ENCODE measurements around the gene TFDP3. TPM values are rescaled to one million over a fixed set of nuclear protein-coding genes. Genes with fewer than 3 reads are reported as not detected.

The TFDP3 gene
- total RNA-seq, 3 donors from 2014 or later = not detected

GRCh38 chrX:133185938-133186337 is 32.2 kb downstream of the TFDP3 start:
- intact Hi-C loops (cut with DNase I, micrococcal nuclease) = no loop called here

GRCh38 chrX:133185119-133185518 is 33.0 kb downstream of the TFDP3 start:
- H3K4me3 ChIP-seq = no peak overlapping the region
- peak in 2 of 3 donors; percentile 7 to 25 for DNase-seq
- H3K4me1 ChIP-seq (ENCODE audit: low read depth) = no peaks in the 10 kb centered on the region
- no peak for TF ChIP-seq CTCF (IDR thresholded peaks at IDR 0.05)
- no peaks in the 10 kb centered on the region for H3K36me3 ChIP-seq (ENCODE audit: low read depth)
- no peaks in the 10 kb centered on the region for H3K9me3 ChIP-seq
- intact Hi-C loops (cut with DNase I, micrococcal nuclease) = no loop called here
- ATAC-seq = no peak

More at GRCh38 chrX:133185938-133186337, 32.2 kb downstream of the TFDP3 start:
- H3K4me3 ChIP-seq = no peak overlapping the region
- DNase-seq (peak in 1 of 3 donors; percentile 53), ATAC-seq (peak; percentile 96)
- no peaks in the 10 kb centered on the region for H3K4me1 ChIP-seq (ENCODE audit: low read depth)
- H3K36me3 ChIP-seq (ENCODE audit: low read depth) = no peaks in the 10 kb centered on the region
- no peak for TF ChIP-seq CTCF (IDR thresholded peaks at IDR 0.05)
- no peaks in the 10 kb centered on the region for H3K9me3 ChIP-seq

- TF ChIP-seq CTCF (IDR thresholded peaks at IDR 0.05) = no peak
- intact Hi-C loops (cut with DNase I, micrococcal nuclease) = no loop called here
- no peak overlapping the region for H3K4me3 ChIP-seq
- H3K9me3 ChIP-seq = no peaks in the 10 kb centered on the region
- no peak for DNase-seq
- no peaks in the 10 kb centered on the region for H3K36me3 ChIP-seq (ENCODE audit: low read depth)
- no peaks in the 10 kb centered on the region for H3K4me1 ChIP-seq (ENCODE audit: low read depth)
- ATAC-seq = no peak
Measured at GRCh38 chrX:133183806-133184205, 34.3 kb downstream of the TFDP3 start.

- DNase-seq = no peak
- no peak for TF ChIP-seq CTCF (IDR thresholded peaks at IDR 0.05)
- no peak overlapping the region for H3K4me3 ChIP-seq
- intact Hi-C loops (cut with DNase I, micrococcal nuclease) = loop anchor here in 1 of 2 donors (10.0 kb wide), 1 partner anchor 135 kb away; no protein-coding TSS in a partner anchor
- no peaks in the 10 kb centered on the region for H3K9me3 ChIP-seq
- no peak for ATAC-seq
- no peaks in the 10 kb centered on the region for H3K4me1 ChIP-seq (ENCODE audit: low read depth)
- no peaks in the 10 kb centered on the region for H3K36me3 ChIP-seq (ENCODE audit: low read depth)
Measured at GRCh38 chrX:133179500-133179899, 38.7 kb downstream of the TFDP3 start.

GRCh38 chrX:133177202-133177601 is 41.0 kb downstream of the TFDP3 start:
- no peak overlapping the region for H3K4me3 ChIP-seq
- ATAC-seq = no peak
- no peak for TF ChIP-seq CTCF (IDR thresholded peaks at IDR 0.05)
- H3K4me1 ChIP-seq (ENCODE audit: low read depth) = no peaks in the 10 kb centered on the region
- no peaks in the 10 kb centered on the region for H3K36me3 ChIP-seq (ENCODE audit: low read depth)
- H3K9me3 ChIP-seq = no peaks in the 10 kb centered on the region
- intact Hi-C loops (cut with DNase I, micrococcal nuclease) = loop anchor here in 1 of 2 donors (10.0 kb wide), 1 partner anchor 132 kb away; no protein-coding TSS in a partner anchor
- DNase-seq = no peak

GRCh38 chrX:133175605-133176004 is 42.5 kb downstream of the TFDP3 start:
- Histone ChIP-seq H3K36me3 (ENCODE audit: low read depth) (no peaks in the 10 kb centered on the region), H3K4me1 (ENCODE audit: low read depth) (no peaks in the 10 kb centered on the region), H3K4me3 (no peak overlapping the region), H3K9me3 (no peaks in the 10 kb centered on the region)
- DNase-seq (no peak), ATAC-seq (peak; percentile 52)
- no peak for TF ChIP-seq CTCF (IDR thresholded peaks at IDR 0.05)
- intact Hi-C loops (cut with DNase I, micrococcal nuclease) = loop anchor here in 1 of 2 donors (10.0 kb wide), 1 partner anchor 131 kb away; no protein-coding TSS in a partner anchor

All from mucosa of descending colon (tissue), 3 donors.